Bladder microvascular endothelial cell (primary cell): ENCODE measurements around the gene CHN2. TPM values are rescaled to one million over a fixed set of nuclear protein-coding genes. Genes with fewer than 3 reads are reported as not detected.

Source experiments
- total RNA-seq: library from RNA; depleted of rRNA; stranded (reverse); fragments of >200 nt; gene quantifications from 2 replicates; pipeline ENCODE4 v1.2.3, GENCODE V29; 2014

The CHN2 gene
- total RNA-seq = 0.76 and 2.9 TPM in 2 replicates

GRCh38 chr7:29194594-29195427 lies at the start of gene CHN2:
CHN2 (plus strand) TSS chr7:29194775.

GRCh38 chr7:29146057-29146706 lies 48.4 kb upstream of the CHN2 start, which contains the start of gene CPVL:
CPVL (minus strand) TSS chr7:29146537; CDS start chr7:29121061, 25,476 bp downstream.

Other genes with a start within 250 kb of the CHN2 start
- gene TRIL, start 236.4 kb upstream of the CHN2 start, total RNA-seq = 1.6 and 32.7 TPM in 2 replicates
- 0.76 and 7.0 TPM in 2 replicates for gene CPVL, start 48.2 kb upstream of the CHN2 start, total RNA-seq